ENCODE results near the gene GRB14.
A peak's percentile ranks its signal among the peaks of the same experiment; 100 is the strongest.

The GRB14 gene

GRCh38 chr2:164609790-164610189 is 11.5 kb downstream of the GRB14 start:
- DNase-seq, result no peak

- no peak for DNase-seq
Observed at GRCh38 chr2:164606557-164606956, 14.7 kb downstream of the GRB14 start.

- no peak for DNase-seq
Observed at GRCh38 chr2:164605295-164605694, 16.0 kb downstream of the GRB14 start.

- no peak for DNase-seq
Observed at GRCh38 chr2:164600763-164601162, 20.5 kb downstream of the GRB14 start.

- DNase-seq, result peak; percentile 57
Observed at GRCh38 chr2:164599954-164600589, 21.2 kb downstream of the GRB14 start.

- DNase-seq, result no peak
Observed at GRCh38 chr2:164597983-164598382, 23.3 kb downstream of the GRB14 start.

- no peak for DNase-seq
Observed at GRCh38 chr2:164595031-164595430, 26.3 kb downstream of the GRB14 start.

GRCh38 chr2:164593959-164594358 is 27.3 kb downstream of the GRB14 start:
- DNase-seq, result no peak

GRCh38 chr2:164593541-164593940 is 27.7 kb downstream of the GRB14 start:
- DNase-seq, result no peak

- no peak for DNase-seq
Observed at GRCh38 chr2:164589522-164589921, 31.8 kb downstream of the GRB14 start.

- DNase-seq, result no peak
Observed at GRCh38 chr2:164581050-164581449, 40.2 kb downstream of the GRB14 start.

GRCh38 chr2:164574931-164575330 is 46.4 kb downstream of the GRB14 start:
- no peak for DNase-seq

- DNase-seq, result no peak
Observed at GRCh38 chr2:164570475-164570874, 50.8 kb downstream of the GRB14 start.

- no peak for DNase-seq
Observed at GRCh38 chr2:164569378-164569777, 51.9 kb downstream of the GRB14 start.

GRCh38 chr2:164568317-164568716 is 53.0 kb downstream of the GRB14 start:
- DNase-seq, result no peak

- DNase-seq, result no peak
Observed at GRCh38 chr2:164567335-164567989, 53.8 kb downstream of the GRB14 start.

GRCh38 chr2:164565359-164565758 is 55.9 kb downstream of the GRB14 start:
- DNase-seq, result no peak

GRCh38 chr2:164562666-164563065 is 58.6 kb downstream of the GRB14 start:
- no peak for DNase-seq

GRCh38 chr2:164561991-164562390 is 59.3 kb downstream of the GRB14 start:
- DNase-seq, result no peak

GRCh38 chr2:164561416-164561815 is 59.9 kb downstream of the GRB14 start:
- no peak for DNase-seq

- no peak for DNase-seq
Observed at GRCh38 chr2:164560902-164561301, 60.4 kb downstream of the GRB14 start.

GRCh38 chr2:164560181-164560792 is 61.0 kb downstream of the GRB14 start:
- DNase-seq, result no peak

- no peak for DNase-seq
Observed at GRCh38 chr2:164558450-164558849, 62.8 kb downstream of the GRB14 start.

- no peak for DNase-seq
Observed at GRCh38 chr2:164554487-164554886, 66.8 kb downstream of the GRB14 start.

- DNase-seq, result no peak
Observed at GRCh38 chr2:164551519-164551918, 69.8 kb downstream of the GRB14 start.
